Stimulated activated memory B cell treated with anti-CD40 and anti-IgM and Interleukin-4, amounts not matched to agents 10 μg/mL and 1 μg/mL and 100 μg/mL, for 72 hours (primary cell): ENCODE measurements around the gene IPCEF1.
A peak's percentile ranks its signal among the peaks of the same experiment; 100 is the strongest.
"Not testable (repeated sequence)": the region's sequence is repeated elsewhere in the genome, so short reads cannot be mapped to it uniquely, and the experiment has no call there.

Source experiments
- ATAC-seq: fragments of 150-1000 bp; cut with Tn5 transposase; 2 replicates; pipeline ENCODE4 v1.10.0; 2021
- H3K27ac Mint-ChIP-seq: one replicate; pipeline ENCODE4 v1.8.0; 2022; ENCODE audit warnings: mild to moderate bottlenecking, mixed read lengths
- H3K27me3 Mint-ChIP-seq: one replicate; pipeline ENCODE4 v1.8.0; 2022; ENCODE audit warnings: mixed read lengths
- H3K36me3 Mint-ChIP-seq: one replicate; pipeline ENCODE4 v1.8.0; 2022; ENCODE audit warnings: mixed read lengths
- H3K4me1 Mint-ChIP-seq: one replicate; pipeline ENCODE4 v1.8.0; 2022; ENCODE audit warnings: mixed read lengths
- H3K4me3 Mint-ChIP-seq: one replicate; pipeline ENCODE4 v1.8.0; 2022; ENCODE audit warnings: mild to moderate bottlenecking, moderate library complexity, mixed read lengths
- H3K9me3 Mint-ChIP-seq: one replicate; pipeline ENCODE4 v1.8.0; 2022; ENCODE audit warnings: mixed read lengths

Gene IPCEF1

DNA sequence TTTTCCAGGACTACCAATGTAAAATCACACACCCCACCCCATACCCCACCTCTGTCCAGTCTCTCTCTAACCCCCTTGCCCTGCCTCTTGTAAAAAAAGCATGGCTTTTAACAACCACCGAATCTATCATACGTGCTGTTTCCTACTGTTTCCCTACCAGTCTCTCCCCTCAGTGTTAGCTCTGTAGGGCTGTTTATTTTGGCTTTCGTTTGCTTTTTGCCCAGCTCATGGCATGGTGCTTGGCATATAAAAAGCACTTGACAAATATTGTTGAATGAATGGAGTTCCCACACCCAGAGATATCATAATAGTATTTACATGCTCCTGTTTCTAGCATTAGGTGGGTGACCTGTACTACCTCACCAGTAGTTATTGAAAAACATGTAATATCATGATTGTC, 169.4 kb downstream of the IPCEF1 start:
- H3K27me3 Mint-ChIP-seq, result no peaks in the 10 kb centered on the region
- no peak overlapping the region for H3K27ac Mint-ChIP-seq
- no peaks in the 10 kb centered on the region for H3K4me1 Mint-ChIP-seq
- no peak overlapping the region for H3K4me3 Mint-ChIP-seq
- ATAC-seq, result no peak
- H3K9me3 Mint-ChIP-seq, result peaks cover 3% of the 10 kb centered on the region
- no peaks in the 10 kb centered on the region for H3K36me3 Mint-ChIP-seq

DNA sequence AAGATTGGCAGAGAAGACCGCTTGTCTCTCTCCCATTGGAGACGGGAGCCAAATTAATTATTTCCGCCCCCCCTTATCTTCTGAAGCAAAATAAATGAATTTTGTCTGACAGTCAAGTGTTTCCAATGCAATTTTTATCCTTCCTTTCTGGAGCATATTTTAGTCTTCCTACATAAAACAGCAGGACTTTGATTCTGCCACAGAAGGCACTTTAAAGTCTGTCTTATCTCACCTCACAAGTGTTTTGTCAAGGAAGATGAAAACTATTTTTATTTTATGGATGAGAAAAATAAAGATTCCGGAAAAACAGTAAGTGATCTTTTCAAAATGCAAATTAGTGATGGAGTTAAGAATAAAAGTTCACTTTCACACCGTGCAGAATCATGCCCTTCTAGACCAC, 177.2 kb downstream of the IPCEF1 start:
- H3K27ac Mint-ChIP-seq, result no peak overlapping the region
- peaks cover 7% of the 10 kb centered on the region for H3K9me3 Mint-ChIP-seq
- no peak for ATAC-seq
- H3K36me3 Mint-ChIP-seq, result no peaks in the 10 kb centered on the region
- no peaks in the 10 kb centered on the region for H3K27me3 Mint-ChIP-seq
- no peak overlapping the region for H3K4me3 Mint-ChIP-seq
- H3K4me1 Mint-ChIP-seq, result no peaks in the 10 kb centered on the region

DNA sequence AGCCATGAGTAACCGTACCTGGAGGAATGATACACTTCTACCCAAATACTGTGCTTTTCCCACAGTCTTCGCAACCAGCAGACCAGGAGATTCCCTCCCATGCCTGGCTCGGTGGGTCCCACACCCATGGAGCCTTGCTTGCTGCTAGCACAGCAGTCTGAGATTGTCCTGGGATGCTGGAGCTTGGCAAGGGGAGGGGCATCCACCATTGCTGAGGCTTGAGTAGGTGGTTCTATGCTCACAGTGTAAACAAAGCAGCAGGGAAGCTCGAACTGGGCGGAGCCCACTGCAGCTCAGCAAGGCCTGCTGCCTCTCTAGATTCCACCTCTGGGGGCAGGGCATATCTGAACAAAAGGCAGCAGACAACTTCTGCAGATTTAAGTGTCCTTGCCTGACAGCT, 184.2 kb downstream of the IPCEF1 start:
- not testable (repeated sequence) for ATAC-seq, H3K27ac Mint-ChIP-seq, H3K4me3 Mint-ChIP-seq, H3K27me3 Mint-ChIP-seq, H3K36me3 Mint-ChIP-seq, H3K4me1 Mint-ChIP-seq
- peaks cover 12% of the 10 kb centered on the region for H3K9me3 Mint-ChIP-seq

DNA sequence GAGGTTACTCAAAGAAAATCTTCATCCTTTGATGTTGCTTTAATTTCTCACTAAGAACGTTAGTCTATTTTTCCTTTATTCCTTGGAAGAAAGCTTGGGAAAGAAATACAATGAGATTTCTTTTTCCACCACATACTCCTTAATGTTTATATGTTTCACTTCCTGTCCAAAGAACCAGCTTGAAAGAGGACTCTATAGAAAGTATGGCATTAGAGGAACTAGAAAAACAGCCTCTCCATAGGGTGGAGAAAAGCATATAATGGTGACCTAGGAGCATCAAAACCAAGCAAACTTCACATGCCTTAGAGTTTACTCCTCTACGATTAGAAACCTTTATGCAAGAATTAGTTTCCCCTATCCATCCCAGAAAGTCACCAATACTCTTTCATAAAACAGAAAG, 186.5 kb downstream of the IPCEF1 start:
- Mint-ChIP-seq H3K4me3 (no peak overlapping the region), H3K36me3 (no peaks in the 10 kb centered on the region), H3K9me3 (peaks cover 8% of the 10 kb centered on the region), H3K4me1 (no peaks in the 10 kb centered on the region), H3K27me3 (no peaks in the 10 kb centered on the region), H3K27ac (no peak overlapping the region)
- ATAC-seq, result no peak

DNA sequence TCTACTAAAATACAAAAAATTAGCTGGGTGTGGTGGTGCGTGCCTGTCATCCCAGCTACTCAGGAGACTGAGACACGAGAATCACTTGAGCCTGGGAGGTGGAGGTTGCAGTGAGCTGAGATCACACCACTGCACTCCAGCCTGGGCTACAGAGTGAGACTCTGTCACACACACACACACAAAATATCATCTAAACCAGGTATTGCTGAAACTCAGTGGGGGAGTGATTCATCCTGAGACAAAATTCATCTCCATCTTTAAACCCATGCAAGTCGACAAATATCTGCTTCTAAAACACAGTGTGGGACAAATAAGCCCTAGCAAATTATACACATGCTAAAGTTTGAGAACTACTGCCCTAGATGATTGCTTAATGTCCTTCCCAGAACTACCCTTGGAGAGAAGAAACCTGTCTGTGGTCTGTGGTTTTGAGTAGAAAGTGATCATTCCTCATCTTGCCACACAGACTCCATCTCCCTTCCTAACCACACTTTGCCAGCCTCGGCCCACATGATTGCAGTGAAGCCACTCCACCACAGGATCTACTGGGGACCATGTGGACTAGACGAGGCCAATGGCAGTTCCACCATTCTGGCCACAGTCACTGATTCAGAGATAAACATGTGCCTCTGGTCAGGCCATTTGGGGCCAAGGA, 187.3 kb downstream of the IPCEF1 start:
- ATAC-seq, result no peak
- no peaks in the 10 kb centered on the region for H3K36me3 Mint-ChIP-seq
- H3K27ac Mint-ChIP-seq, result no peak overlapping the region

DNA sequence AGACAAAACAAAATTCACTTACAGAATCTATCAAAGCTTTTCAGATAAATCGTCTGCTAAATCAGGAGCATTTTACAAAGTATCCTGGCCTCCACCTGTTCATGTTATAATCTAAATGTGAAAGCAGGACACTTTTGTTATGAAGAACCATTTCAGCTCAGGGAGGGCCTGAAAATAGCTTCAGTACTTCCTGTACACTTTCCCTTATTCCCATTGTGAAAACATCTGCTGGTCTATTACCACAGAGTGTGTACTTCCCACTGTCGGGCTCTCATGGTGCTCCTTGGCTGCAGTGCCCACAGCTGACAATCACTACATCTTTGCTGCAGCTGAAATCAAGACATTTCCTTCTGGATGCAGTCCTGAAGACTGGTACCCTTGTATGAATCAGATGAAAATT, 189.5 kb downstream of the IPCEF1 start:
- H3K4me1 Mint-ChIP-seq, result no peaks in the 10 kb centered on the region
- H3K9me3 Mint-ChIP-seq, result no peaks in the 10 kb centered on the region
- H3K27ac Mint-ChIP-seq, result no peak overlapping the region
- H3K27me3 Mint-ChIP-seq, result no peaks in the 10 kb centered on the region
- H3K36me3 Mint-ChIP-seq, result no peaks in the 10 kb centered on the region
- no peak for ATAC-seq
- H3K4me3 Mint-ChIP-seq, result no peak overlapping the region

More for the DNA sequence above, 187.3 kb downstream of the IPCEF1 start:
- peaks cover 7% of the 10 kb centered on the region for H3K9me3 Mint-ChIP-seq
- no peaks in the 10 kb centered on the region for H3K27me3 Mint-ChIP-seq
- no peaks in the 10 kb centered on the region for H3K4me1 Mint-ChIP-seq
- no peak overlapping the region for H3K4me3 Mint-ChIP-seq

DNA sequence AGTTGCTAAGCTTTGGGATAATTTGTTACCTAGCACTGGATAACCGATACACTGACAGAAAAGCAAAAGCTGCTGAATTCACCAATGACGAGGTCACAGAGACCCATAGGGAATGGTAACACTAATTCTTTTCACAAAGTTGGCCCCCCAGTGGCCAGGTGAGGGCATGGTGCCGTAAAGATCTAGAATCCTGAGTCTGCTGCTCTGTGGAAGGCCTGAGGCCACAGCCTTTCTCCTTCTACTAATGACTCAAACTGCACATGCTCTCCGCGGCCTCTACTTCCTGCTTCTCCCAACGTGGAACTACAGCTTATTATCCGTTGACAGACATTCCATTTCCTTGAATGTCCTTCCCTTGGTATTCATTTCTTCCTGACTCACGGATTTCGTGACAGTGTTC, 190.5 kb downstream of the IPCEF1 start:
- no peaks in the 10 kb centered on the region for H3K27me3 Mint-ChIP-seq
- no peaks in the 10 kb centered on the region for H3K4me1 Mint-ChIP-seq
- no peak overlapping the region for H3K4me3 Mint-ChIP-seq
- H3K9me3 Mint-ChIP-seq, result no peaks in the 10 kb centered on the region
- ATAC-seq, result no peak
- no peak overlapping the region for H3K27ac Mint-ChIP-seq
- no peaks in the 10 kb centered on the region for H3K36me3 Mint-ChIP-seq

DNA sequence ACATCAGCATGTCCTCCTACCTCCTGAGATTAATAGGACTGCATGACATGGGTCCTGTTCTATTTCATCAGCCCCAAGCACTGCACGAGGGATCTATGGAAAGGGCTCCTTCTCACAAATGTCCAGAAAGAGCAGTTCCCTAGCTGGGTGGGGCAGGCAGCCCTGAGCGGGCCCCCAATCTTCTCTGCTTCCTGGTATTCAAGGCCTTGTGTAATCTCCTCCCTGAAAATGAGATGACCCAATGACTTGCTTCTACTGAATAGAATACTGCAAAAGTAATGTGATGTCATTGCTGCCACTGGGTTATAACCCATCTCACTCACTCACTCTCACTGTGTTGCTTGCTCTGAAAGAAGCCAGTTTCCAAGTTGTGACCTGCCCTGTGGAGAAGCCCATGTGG, 191.1 kb downstream of the IPCEF1 start:
- ATAC-seq, result no peak
- Mint-ChIP-seq H3K27ac (no peak overlapping the region), H3K9me3 (no peaks in the 10 kb centered on the region)

DNA sequence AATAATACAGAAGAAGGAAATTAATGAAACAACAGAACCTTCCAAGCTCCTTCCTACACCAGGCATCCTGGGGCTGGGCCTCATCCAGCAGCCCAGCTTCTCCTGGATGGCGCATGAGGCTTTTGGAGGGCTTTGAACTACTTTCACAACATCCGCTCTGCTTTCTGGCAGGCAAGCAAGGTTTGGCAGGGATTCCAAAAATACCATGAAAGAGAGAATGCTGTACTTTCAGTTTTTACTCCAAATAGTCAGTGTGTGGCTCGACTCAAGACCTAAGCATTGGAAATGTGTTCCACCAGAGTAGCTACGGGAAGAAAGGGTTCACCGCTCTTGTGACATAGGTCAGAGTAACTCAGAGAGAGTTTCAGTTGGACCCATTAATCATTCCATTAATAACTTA, 192.2 kb downstream of the IPCEF1 start:
- ATAC-seq, result no peak
- Mint-ChIP-seq H3K4me3 (no peak overlapping the region), H3K27ac (no peak overlapping the region), H3K36me3 (no peaks in the 10 kb centered on the region), H3K4me1 (no peaks in the 10 kb centered on the region), H3K27me3 (no peaks in the 10 kb centered on the region), H3K9me3 (no peaks in the 10 kb centered on the region)

More for the DNA sequence above, 191.1 kb downstream of the IPCEF1 start:
- Mint-ChIP-seq H3K4me1 (no peaks in the 10 kb centered on the region), H3K27me3 (no peaks in the 10 kb centered on the region), H3K36me3 (no peaks in the 10 kb centered on the region), H3K4me3 (no peak overlapping the region)

DNA sequence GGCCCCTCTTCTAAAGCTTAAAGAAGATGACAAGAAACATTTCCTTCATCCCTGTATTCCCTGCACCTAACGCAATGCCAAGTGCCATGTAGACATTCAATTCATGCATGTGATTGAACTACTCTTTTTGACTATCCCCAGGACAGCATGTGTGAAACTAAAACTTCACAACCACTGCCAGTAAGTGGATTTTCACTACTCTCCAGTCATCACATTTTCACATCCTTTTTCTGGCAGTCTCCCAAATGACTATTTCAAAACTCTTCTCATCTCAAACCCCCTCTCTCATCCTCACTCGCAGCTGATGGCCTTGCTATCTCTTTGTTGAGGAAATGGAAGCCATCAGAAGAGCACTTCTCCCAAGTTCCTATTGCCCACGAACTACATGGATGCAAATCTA, 194.9 kb downstream of the IPCEF1 start:
- H3K36me3 Mint-ChIP-seq, result no peaks in the 10 kb centered on the region
- H3K4me3 Mint-ChIP-seq, result no peak overlapping the region
- peak; percentile 58 for ATAC-seq
- no peaks in the 10 kb centered on the region for H3K9me3 Mint-ChIP-seq
- peaks cover 15% of the 10 kb centered on the region for H3K4me1 Mint-ChIP-seq
- no peaks in the 10 kb centered on the region for H3K27me3 Mint-ChIP-seq
- no peak overlapping the region for H3K27ac Mint-ChIP-seq

DNA sequence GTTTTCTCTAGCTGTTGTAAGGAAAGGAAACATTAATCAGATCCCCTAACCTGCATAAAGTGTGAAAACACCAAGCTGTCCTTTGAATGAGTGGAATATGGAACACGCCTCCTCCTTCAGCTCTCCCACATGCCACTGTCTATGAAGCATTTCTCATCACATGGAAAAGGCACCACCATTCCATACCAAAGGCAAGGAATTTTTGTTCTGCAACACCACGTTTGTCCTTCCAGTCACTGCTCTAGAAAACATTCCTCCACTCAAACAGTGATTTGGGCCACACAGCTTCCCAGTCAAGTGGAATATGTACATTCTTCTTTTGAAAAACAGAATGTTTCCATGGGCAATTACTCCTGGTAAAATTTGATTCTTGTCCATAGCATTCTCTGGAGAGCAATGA, 197.5 kb downstream of the IPCEF1 start:
- Mint-ChIP-seq H3K27me3 (no peaks in the 10 kb centered on the region), H3K36me3 (no peaks in the 10 kb centered on the region), H3K4me3 (no peak overlapping the region), H3K9me3 (no peaks in the 10 kb centered on the region), H3K4me1 (peaks cover 26% of the 10 kb centered on the region), H3K27ac (no peak overlapping the region)
- ATAC-seq, result no peak

DNA sequence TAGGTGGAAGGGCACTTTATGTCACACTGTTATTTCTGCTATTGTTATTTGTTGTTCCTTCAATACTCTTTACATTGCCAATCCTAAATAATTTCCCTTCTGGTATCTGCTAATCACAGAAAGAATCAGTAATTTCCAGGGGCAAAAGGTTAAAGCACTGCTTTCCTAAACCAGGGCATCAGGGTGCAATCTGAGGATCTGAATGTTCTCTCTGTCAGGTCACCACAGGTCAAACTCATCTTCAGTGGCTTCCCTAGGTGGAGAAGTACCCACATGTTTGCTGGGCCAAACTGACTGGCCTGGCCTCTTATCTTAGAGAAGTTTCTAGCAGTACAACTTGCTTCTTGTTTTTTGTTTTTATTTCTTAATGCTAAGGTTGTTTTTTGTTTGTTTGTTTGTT, 198.9 kb downstream of the IPCEF1 start:
- Mint-ChIP-seq H3K4me3 (no peak overlapping the region), H3K9me3 (no peaks in the 10 kb centered on the region), H3K27ac (peak overlapping the region; percentile 43), H3K4me1 (peaks cover 26% of the 10 kb centered on the region), H3K27me3 (no peaks in the 10 kb centered on the region), H3K36me3 (no peaks in the 10 kb centered on the region)
- no peak for ATAC-seq

DNA sequence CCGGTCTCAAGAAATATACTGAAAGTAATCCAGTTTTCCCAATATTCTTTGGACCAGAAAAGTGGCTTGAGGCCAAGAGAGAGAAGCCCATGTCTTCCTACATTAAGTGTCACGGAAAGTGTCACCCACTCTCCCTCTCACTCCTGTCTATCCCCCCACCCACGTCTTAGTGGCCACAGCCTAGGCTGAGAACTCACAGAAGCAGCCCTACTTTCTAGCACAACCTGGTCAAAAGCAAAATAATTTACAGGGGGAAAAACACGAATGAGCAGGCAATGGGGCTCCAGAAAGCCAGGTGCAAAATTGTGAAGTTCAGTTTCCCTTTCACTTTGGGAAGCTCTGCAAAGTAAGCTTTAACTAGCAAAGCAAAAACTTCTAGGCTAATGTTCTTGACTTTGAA, 199.5 kb downstream of the IPCEF1 start:
- ATAC-seq, result peak; percentile 44
- peaks cover 3% of the 10 kb centered on the region for H3K27me3 Mint-ChIP-seq
- H3K27ac Mint-ChIP-seq, result peak overlapping the region; percentile 43
- no peaks in the 10 kb centered on the region for H3K9me3 Mint-ChIP-seq
- no peaks in the 10 kb centered on the region for H3K36me3 Mint-ChIP-seq
- H3K4me1 Mint-ChIP-seq, result peaks cover 26% of the 10 kb centered on the region
- H3K4me3 Mint-ChIP-seq, result no peak overlapping the region

DNA sequence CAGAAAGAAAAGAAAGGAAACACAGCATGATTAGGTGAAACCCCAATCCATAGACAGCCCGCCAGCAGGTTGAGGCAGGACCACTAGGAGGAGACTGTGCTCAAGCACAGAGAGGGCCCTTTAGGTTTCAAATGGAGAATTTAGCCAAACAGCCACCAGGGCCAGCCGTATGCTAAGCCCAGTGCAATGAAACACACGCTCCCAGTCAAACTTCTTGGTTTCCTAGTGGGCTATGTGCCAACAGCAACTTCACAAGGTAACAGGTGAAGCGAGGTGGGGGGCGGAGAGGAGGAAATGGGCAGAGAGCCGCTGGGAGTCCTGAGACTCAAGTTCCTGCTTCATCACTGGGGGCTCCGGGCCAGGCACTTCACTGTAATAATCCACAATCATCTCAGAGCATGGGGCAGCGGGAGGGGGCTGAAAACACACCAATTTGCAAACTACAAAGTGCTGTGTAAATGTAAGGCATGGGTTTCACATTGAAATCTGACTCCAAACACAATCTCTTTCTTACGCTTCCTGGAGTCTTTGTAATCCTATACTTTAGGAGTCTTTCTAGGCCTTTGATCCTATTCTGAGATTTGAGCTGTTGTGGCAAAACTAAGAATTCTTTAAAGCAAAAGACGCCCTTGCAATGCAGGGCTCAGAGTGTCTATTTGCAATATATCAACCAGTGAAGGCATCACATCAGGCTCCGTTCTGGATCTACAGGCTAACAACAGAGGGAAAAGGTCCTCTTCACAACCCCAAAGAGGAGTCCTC, 200.3 kb downstream of the IPCEF1 start:
- peak overlapping the region; percentile 43 for H3K27ac Mint-ChIP-seq
- H3K9me3 Mint-ChIP-seq, result no peaks in the 10 kb centered on the region
- peaks cover 26% of the 10 kb centered on the region for H3K4me1 Mint-ChIP-seq
- H3K4me3 Mint-ChIP-seq, result no peak overlapping the region
- peaks cover 9% of the 10 kb centered on the region for H3K27me3 Mint-ChIP-seq
- ATAC-seq, result peak; percentile 85
- no peaks in the 10 kb centered on the region for H3K36me3 Mint-ChIP-seq

DNA sequence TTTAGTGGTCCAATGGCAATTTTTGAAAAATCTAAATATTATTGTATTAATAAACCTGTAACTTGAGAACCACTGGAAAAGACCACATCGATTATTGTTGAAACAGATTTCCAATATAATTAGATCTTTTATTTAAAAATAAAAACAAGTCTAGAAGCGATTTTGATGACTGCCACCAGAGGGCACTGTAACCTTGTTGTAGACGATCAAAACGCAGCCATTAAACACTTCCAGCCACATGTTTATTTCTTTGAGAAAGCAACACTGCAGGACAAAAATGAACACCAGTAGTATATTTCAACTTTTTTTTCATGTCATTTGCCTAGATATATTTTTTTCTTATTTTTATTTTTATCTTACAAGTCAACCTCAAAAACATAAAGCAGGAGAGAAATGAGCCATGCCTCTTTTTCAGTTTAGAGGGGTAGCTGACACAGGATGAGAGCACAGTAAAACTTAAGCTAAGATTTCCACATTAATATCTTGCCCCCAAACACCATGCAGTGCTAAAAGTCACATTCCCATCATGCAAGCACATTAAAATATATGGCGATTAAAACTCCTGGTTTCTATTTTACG, 202.1 kb downstream of the IPCEF1 start:
- peaks cover 26% of the 10 kb centered on the region for H3K4me1 Mint-ChIP-seq
- H3K9me3 Mint-ChIP-seq, result no peaks in the 10 kb centered on the region
- no peaks in the 10 kb centered on the region for H3K36me3 Mint-ChIP-seq
- no peak overlapping the region for H3K4me3 Mint-ChIP-seq
- ATAC-seq, result no peak
- no peak overlapping the region for H3K27ac Mint-ChIP-seq
- peaks cover 17% of the 10 kb centered on the region for H3K27me3 Mint-ChIP-seq

DNA sequence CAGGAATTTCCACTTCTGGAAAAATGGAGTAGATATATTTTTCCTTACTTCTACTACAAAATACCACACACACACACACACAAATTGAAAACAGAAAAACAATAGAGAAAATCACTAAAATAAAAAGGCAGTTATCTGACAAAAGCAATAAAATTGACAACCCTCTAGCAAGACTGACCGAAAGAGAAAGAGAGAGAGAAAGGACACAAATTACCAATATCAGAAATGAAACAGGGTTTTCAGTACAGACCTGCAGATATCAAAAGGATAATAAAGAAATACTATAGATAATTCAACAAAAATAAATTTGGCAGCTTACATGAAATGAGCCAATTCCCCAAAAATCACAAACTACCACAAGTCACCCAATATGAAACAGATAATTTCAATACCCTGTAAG, 212.8 kb downstream of the IPCEF1 start:
- Mint-ChIP-seq H3K4me3 (no peak overlapping the region), H3K4me1 (no peaks in the 10 kb centered on the region), H3K9me3 (no peaks in the 10 kb centered on the region), H3K27me3 (peaks cover 14% of the 10 kb centered on the region), H3K27ac (no peak overlapping the region), H3K36me3 (no peaks in the 10 kb centered on the region)
- ATAC-seq, result no peak
